Mesodermal cell (in vitro differentiated cells): ENCODE results near the gene ATP6V0C.

ENCODE experiments used
- H3K27ac ChIP-seq: 2 replicates; pipeline ENCODE4 v1.7.0; 2013; ENCODE audit warnings: mild to moderate bottlenecking, low read depth, low read length, moderate library complexity; ENCODE audit not compliant: severe bottlenecking
- H3K36me3 ChIP-seq: 2 replicates; pipeline ENCODE4 v1.7.1; 2013; ENCODE audit warnings: mild to moderate bottlenecking, low read length, moderate library complexity; ENCODE audit not compliant: control insufficient read depth, insufficient read depth
- H3K4me1 ChIP-seq: one replicate; pipeline ENCODE4 v1.7.1; 2013; ENCODE audit warnings: mild to moderate bottlenecking, low read length; ENCODE audit not compliant: insufficient read depth, control insufficient read depth, poor library complexity, severe bottlenecking
- H3K4me3 ChIP-seq: 2 replicates; pipeline ENCODE4 v1.7.0; 2013; ENCODE audit warnings: low read length, control low read depth, mild to moderate bottlenecking; ENCODE audit not compliant: insufficient read depth, poor library complexity, severe bottlenecking; ENCODE audit errors: extremely low read depth
- H3K9me3 ChIP-seq: 2 replicates; pipeline ENCODE4 v1.7.1; 2013; ENCODE audit warnings: mild to moderate bottlenecking, low read length, moderate library complexity; ENCODE audit not compliant: control insufficient read depth
- WGBS, 2 experiments: methylation state at CpG; one replicate each; pipeline ENCODE4 v1.1.5; 2013; ENCODE audit warnings: missing lambda C conversion rate in 2 of 2; ENCODE audit not compliant: insufficient coverage in 2 of 2; 5-methylcytosine and 5-hydroxymethylcytosine counted together

The ATP6V0C gene

GRCh38 chr16:2526135-2526534 lies 12.4 kb downstream of the ATP6V0C start:
- no peak overlapping the region for H3K27ac ChIP-seq
- H3K4me1 ChIP-seq: peaks cover 4% of the 10 kb centered on the region
- 91 to 98% methylated on average over 7 to 8 of the region's 8 CpGs for WGBS, 2 experiments
- no peaks in the 10 kb centered on the region for H3K9me3 ChIP-seq
- no peak overlapping the region for H3K4me3 ChIP-seq
- H3K36me3 ChIP-seq: peaks cover 71% of the 10 kb centered on the region

DNA sequence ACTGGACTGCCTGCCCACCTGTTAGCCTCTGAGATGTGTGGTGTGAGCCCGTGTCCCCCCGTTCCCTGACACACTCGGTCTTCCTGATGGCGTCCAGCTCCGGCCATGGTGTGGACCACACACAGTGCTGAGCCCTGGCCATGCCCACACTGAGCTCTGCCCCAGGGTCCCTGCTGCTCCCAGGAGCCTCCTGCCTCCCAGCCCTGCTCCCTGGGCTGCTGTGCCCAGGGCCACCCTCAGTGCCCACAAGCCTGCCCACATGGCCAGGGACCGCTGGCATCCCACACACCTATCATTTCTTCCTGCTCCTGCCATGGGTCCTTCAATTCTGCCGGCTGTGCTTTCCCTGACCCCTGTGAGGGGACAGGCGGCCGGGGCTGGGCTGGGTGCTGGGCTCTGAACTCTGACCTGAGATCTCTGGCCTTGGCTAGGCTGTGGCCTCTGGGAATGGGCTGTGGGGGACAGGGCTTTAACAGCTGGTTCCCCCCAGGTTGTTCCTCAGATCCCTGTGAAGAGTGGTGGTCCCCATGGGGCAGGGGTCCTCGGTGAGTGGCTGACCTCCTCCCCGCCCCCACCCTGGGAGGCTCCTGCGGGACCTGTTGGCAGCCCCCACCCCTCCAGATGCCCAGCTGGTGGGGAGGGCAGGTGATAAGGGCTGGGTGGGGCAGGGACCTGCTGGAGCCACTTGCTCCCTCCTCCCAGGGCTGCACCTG lies 13.5 kb downstream of the ATP6V0C start:
- Histone ChIP-seq H3K36me3 (peaks cover 63% of the 10 kb centered on the region), H3K4me3 (no peak overlapping the region), H3K27ac (no peak overlapping the region), H3K4me1 (no peaks in the 10 kb centered on the region), H3K9me3 (no peaks in the 10 kb centered on the region)
- 93 to 95% methylated on average over 10 to 12 of the region's 12 CpGs for WGBS, 2 experiments

DNA sequence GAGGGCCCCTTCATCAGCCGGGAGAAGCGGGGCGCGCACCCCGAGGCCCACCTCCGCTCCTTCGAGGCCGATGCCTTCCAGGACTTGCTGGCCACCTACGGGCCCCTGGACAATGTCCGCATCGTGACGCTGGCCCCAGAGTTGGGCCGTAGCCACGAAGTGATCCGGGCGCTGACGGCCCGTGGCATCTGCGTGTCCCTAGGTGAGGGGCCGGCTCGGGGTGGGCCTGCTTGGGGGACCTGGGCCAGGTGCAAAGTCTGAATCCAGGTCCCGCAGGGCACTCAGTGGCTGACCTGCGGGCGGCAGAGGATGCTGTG lies 14.0 kb downstream of the ATP6V0C start:
- Histone ChIP-seq H3K9me3 (no peaks in the 10 kb centered on the region), H3K36me3 (peaks cover 58% of the 10 kb centered on the region), H3K4me1 (peaks cover 2% of the 10 kb centered on the region), H3K27ac (no peak overlapping the region), H3K4me3 (no peak overlapping the region)
- 95 to 97% methylated on average over 20 to 21 of the region's 24 CpGs for WGBS, 2 experiments

GRCh38 chr16:2528161-2529060 lies 14.7 kb downstream of the ATP6V0C start:
- Histone ChIP-seq H3K9me3 (no peaks in the 10 kb centered on the region), H3K4me3 (no peak overlapping the region), H3K27ac (no peak overlapping the region), H3K36me3 (peaks cover 52% of the 10 kb centered on the region), H3K4me1 (peaks cover 5% of the 10 kb centered on the region)
- 96 to 98% methylated on average over 31 to 33 of the region's 36 CpGs for WGBS, 2 experiments

DNA sequence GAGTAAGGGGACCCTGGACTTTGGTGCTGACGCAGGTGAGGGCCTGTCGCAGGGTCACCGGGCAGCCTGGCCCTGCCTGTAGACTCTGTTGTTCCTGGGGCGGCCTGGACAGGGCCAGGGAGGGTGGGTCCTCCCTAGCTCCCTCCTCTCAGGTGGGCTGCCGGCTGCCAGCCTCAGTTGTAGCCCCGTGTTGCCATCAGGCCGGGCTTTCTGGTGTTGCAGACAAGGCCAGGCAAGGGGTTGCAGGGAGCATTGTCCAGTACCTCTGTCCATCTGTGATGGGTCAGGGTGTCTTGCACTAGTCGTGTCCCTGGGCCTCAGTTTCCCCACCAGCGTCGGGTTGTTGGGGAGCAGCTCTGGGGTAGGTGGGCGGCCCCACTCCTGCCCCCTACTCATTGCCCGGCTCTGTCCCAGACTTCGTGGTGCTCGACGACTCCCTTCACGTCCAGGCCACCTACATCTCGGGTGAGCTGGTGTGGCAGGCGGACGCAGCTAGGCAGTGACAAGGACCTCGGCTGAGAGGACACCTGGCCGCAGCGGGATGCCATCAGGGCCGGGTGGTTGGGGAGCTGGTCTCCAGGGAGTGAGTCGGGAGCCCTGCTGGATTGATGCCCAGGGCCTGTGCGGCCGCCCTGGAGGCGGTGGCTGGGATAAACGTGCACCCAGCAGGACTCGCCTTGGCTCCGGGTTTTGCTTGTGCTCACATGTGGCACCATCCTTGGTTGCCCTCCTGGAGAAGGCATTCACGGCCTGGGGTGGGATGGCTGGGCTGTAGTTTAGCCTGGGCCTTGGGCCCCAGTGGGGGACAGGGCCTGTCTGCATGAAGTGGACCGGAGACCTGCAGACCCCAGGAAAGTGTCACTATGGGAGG lies 15.5 kb downstream of the ATP6V0C start:
- Histone ChIP-seq H3K4me3 (no peak overlapping the region), H3K36me3 (peaks cover 43% of the 10 kb centered on the region), H3K27ac (no peak overlapping the region), H3K4me1 (peaks cover 5% of the 10 kb centered on the region), H3K9me3 (no peaks in the 10 kb centered on the region)
- 93 to 96% methylated on average over 29 of the region's 32 CpGs for WGBS, 2 experiments

DNA sequence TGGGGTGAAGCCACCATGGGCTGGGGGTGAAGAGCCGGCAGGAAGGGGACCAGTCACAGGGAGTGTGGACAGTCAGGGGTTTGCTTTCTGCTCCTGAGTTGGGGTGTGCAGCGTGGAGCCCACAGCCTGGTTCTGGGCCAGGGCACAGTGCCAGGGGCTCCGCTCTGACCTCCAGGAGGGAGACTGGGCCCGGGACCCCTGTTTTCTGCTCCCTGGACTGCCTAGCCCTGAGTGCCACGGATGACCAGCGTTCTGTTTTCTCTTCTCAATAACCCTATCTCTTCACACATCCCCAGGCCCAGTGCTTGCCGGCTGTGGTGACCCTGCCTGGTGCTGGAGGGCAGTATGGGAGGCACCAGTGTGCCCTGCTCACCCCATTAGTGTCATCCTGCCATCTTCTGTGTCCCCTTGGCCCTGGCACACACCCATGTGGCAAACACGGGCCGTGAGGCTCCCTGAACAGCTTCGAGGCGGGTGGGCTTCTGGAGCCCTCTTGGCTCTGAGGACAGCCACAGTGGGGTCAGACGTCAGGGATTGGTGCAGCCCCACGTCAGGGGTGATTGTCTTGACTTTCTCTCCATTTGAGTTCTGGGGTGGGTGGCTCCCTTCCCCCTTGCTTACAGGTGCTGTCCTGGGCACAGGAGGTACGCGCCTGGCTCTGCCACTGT lies 16.3 kb downstream of the ATP6V0C start:
- Histone ChIP-seq H3K4me3 (no peak overlapping the region), H3K4me1 (peaks cover 11% of the 10 kb centered on the region), H3K9me3 (no peaks in the 10 kb centered on the region), H3K36me3 (peaks cover 36% of the 10 kb centered on the region), H3K27ac (no peak overlapping the region)
- 93 to 96% methylated on average over 9 to 14 of the region's 15 CpGs for WGBS, 2 experiments

DNA sequence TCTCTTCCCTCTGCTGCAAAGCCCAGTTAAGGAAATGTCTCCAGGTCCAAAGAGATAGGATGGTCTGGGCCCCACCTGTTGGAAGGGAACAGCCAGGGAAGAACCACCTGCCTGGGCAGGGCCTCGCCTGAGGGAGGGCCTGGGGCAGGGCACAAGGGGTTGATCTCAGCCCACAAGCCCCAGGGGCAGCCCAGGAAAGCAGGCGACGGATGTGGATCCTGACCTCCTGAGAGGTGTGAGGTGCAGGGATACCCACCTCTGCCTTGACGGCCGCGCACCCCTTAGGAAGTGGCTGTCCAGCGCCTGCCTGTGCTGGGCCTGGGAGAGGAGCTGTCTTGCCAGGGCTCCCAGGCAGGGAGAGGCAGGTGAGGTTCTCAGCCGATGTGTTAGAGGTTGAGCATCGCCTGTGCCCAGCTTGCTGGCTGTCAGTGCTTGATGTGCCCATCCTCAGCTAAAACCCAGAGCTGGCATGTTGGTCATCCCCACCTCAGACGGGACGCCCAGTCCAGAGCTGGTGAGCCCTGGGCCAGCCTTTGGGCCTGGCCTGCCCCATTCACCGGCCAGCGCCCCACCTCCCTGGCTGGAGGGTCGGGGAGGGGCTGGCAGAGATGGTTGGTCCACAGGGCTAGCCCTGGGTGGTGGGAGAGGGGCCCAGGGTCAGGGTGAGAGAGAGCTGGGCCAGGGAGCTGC lies 17.0 kb downstream of the ATP6V0C start:
- no peak overlapping the region for H3K4me3 ChIP-seq
- peaks cover 34% of the 10 kb centered on the region for H3K36me3 ChIP-seq
- H3K4me1 ChIP-seq: peaks cover 15% of the 10 kb centered on the region
- H3K9me3 ChIP-seq: no peaks in the 10 kb centered on the region
- H3K27ac ChIP-seq: no peak overlapping the region
- 84 to 86% methylated on average over 13 to 14 of the region's 14 CpGs for WGBS, 2 experiments

DNA sequence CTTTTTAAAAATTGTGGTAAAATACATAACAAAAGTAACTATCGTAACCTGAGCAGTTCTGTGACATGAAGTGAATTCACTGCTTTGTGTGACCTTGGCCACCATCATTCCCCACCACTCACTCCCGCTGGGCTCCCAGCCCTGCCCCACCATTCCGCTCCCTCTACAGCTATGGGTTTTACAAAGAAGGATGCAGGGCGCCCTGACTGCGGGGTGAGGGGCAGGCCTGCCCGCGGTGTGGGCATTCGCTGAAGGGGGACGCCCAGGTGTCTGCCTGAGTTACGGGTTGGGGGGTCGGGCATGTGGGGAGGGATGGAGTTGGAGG lies 17.6 kb downstream of the ATP6V0C start, which contains the start of gene CEMP1:
Gene CEMP1 (minus strand): TSS at position 38 of the 325 bp plus-strand sequence. CDS start 335 bp downstream, outside the sequence.
- H3K9me3 ChIP-seq: no peaks in the 10 kb centered on the region
- H3K4me1 ChIP-seq: peaks cover 20% of the 10 kb centered on the region
- 14% methylated on average over 10 of the region's 11 CpGs; no CpG with 5 or more reads in 1 of the 2 experiments for WGBS, 2 experiments
- H3K27ac ChIP-seq: peak within 1 kb of the TSS; percentile 72
- H3K4me3 ChIP-seq: peak within 1 kb of the TSS; percentile 57
- H3K36me3 ChIP-seq: peaks cover 31% of the 10 kb centered on the region

GRCh38 chr16:2531696-2532493 lies 18.1 kb downstream of the ATP6V0C start:
- H3K4me1 ChIP-seq: peaks cover 22% of the 10 kb centered on the region
- H3K4me3 ChIP-seq: peak overlapping the region; percentile 57
- peaks cover 30% of the 10 kb centered on the region for H3K36me3 ChIP-seq
- H3K27ac ChIP-seq: peak overlapping the region; percentile 72
- no peaks in the 10 kb centered on the region for H3K9me3 ChIP-seq
- 0% methylated on average over 45 to 71 of the region's 84 CpGs for WGBS, 2 experiments
